GM10266 (cell line): ENCODE results near the gene RYR2.
"Not testable (repeated sequence)": the region's sequence is repeated elsewhere in the genome, so short reads cannot be mapped to it uniquely, and the experiment has no call there.

Experiments
- DNase-seq: peaks from one replicate; pipeline ENCODE4 v3.0.0; 2012; ENCODE audit errors: extremely low spot score
- CTCF ChIP-seq: IDR thresholded peaks from 2 replicates; pipeline ENCODE4 v1.5.1; 2012; ENCODE audit warnings: mild to moderate bottlenecking, low read depth; ENCODE audit not compliant: control insufficient read depth, insufficient read depth; ENCODE audit errors: missing control alignments

RYR2 gene

GRCh38 chr1:237834461-237834860 is 792.5 kb downstream of the RYR2 start:
- DNase-seq, result no peak
- no peak for TF ChIP-seq CTCF

GRCh38 chr1:237838320-237838719 is 796.3 kb downstream of the RYR2 start:
- no peak for DNase-seq
- TF ChIP-seq CTCF, result no peak

GRCh38 chr1:237838904-237839534 is 797.0 kb downstream of the RYR2 start:
- no peak for TF ChIP-seq CTCF
- no peak for DNase-seq

GRCh38 chr1:237841485-237841884 is 799.5 kb downstream of the RYR2 start:
- DNase-seq, result no peak
- TF ChIP-seq CTCF, result no peak

- DNase-seq, result not testable (repeated sequence)
These were observed 801.5 kb downstream of the RYR2 start for GRCh38 chr1:237843516-237843915.

- TF ChIP-seq CTCF, result peak; percentile 34
- DNase-seq, result no peak
These were observed 809.3 kb downstream of the RYR2 start for GRCh38 chr1:237851210-237851845.

GRCh38 chr1:237852342-237852741 is 810.4 kb downstream of the RYR2 start:
- no peak for TF ChIP-seq CTCF
- DNase-seq, result no peak
